ENCODE results near the gene CYBC1.

Gene CYBC1

DNA sequence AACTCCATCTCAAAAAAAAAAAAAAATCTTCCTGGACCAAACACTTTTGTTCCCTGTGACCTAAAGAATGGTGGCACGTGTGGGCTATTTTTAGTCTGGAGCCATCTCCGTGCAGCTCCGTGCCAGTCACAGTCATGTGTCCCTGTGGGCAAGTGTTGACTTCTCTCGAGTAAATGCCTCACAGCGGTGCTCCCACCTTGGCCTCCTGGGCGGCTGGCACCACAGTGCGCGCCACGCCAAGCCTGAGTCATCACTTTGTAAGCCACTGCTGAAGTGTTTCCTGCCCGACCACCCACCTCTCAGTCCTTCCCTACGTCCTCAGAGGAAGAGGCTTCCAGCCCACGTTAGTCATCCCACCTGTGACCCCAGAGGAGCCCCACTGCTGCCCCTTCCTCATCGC is 43.3 kb downstream of the CYBC1 start:
- no peak for FAIRE-seq

DNA sequence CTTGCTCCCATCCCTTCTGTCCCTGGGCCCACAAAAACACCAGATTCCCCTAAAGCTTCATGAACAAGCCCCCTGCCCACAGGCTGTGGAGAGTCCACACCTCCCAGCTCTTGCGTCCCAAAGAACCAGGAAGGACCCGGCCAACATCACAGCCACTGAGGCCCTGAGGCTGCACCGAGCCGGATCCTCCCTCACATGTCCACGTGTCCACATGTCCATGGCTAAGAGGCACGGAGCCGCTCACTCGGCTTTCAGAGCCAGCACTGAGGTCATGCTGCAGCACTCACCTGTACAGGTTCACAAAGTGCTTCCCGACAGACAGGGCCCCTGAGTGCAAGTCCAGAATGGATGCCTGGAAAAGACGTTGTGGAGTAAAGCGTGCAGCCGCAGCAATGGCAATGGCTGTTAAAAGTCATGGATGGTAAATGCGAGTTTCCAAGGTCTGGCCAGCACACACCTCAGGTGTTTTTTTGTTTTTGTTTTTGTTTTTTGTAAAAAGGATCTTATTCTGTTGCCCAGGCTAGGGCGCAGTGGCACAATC is 44.4 kb downstream of the CYBC1 start:
- FAIRE-seq, result no peak

DNA sequence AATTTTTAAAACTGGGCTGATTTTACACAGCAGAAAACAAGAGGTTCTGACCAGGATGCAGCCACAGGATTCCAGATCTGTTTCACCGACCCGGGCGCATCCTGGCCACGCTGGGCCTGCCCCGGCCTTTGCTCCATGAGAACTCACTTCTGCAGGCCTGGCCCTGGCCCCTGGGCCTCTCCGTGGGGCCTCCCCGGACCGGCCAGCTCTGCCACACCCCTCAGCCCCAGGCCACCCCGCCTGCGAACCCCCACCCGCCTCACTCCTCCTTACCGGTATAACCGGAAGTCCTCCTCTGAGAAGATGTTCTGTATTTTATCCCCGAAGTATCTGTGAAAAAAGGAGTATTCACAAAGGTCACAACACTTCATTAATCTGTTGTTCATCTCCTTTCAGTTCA is 45.5 kb downstream of the CYBC1 start:
- no peak for FAIRE-seq

DNA sequence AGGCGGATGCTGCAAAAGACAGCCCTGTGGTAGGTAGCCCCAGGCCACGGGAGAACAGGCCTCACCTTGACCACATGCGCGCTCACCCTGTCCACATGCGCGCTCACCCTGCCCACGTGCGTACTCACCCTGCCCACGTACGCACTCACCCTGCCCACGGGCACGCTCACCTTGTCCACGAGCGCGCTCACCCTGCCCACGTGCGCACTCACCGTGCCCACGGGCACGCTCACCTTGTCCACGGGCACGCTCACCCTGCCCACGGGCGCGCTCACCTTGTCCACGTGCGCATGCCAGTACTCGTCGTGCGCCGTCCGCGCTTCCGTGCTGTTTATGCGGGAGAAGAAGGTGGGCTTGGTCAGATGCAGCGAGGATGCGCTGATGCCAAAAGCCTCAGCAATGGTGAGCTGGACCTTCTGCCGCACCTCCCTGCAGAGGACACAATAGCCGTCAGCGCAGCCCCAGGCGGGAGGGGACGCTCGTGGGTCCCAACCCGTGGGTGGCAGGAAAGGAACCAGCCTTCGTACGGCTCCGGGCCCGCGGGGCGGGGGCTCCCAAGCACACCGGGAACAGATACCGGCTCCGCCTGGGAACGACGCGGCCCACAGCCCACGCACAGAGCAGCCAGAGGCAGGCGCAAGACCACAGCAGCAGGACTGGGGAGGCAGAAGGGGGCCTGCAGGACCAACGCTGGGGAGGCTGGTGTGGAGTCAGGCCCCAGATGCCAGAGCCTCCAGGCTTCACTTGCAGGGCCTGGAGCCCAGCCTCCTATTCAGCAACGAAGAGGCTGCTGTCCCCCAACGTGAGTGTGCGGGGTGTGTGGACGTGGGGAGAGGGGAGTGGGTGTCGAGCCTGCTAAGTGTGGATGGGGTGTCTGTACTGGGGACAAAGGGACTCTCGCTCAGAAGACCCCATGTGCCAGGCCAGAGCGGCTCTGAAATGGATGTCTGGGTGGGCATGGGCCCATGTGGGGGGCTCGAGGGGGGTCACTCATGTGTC is 46.6 kb downstream of the CYBC1 start:
- no peak for FAIRE-seq

DNA sequence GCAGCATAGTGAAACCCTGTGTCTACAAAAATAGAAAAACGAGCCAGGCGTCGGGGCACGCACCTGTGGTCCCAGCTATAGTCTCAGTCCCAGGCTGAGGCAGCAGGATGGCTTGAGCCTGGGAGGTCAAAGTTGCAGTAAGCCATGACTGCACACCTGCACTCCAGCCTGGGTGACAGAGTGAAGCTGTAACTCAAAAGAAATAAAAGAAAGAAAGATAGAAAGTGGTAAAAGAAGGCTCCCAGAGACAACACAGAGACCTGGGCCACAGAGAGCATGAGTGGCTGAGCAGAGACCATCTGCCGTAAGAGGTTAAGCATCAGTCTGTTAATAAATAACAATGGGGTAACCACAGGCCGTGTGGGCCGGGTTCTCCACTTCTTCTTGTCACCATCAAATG is 47.7 kb downstream of the CYBC1 start:
- FAIRE-seq, result no peak

DNA sequence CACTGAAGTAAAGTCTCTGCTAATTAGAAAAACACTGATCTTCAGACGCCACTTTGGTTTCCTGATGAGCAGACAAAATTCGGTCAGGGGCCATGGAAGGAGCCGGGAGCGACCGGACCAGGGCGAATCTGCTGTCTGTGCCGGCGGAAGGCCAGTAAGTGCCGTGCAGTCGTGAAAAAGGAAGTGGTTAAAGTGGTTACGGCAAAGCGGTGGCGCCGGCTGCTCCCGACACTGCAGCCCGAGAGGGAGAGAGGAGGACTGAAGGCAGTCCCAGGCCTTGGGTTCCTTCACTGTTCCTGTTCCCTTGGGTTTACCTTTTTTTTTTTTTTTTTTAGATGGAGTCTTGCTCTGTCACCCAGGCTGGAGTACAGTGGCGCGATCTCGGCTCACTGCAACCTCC is 49.7 kb downstream of the CYBC1 start:
- FAIRE-seq, result no peak

DNA sequence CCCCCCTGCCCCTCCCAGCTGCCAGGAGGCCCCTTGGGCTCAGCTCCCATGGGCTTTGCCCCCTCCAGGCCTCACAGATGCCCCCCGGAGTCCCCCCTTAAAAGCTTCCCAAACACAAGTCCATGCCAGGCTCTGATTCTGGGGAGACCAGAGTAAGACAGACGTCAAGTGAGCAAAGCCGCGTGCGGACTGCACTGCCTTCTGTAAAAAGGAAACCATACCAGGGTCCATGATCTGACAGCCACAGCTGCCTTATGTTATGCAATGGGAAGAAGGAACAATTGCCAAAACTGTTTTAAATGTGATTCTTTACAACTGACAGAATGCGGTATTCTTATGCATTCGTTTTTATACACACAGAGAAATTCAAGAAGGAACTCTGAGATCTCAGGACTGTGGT is 50.3 kb downstream of the CYBC1 start:
- FAIRE-seq, result no peak

DNA sequence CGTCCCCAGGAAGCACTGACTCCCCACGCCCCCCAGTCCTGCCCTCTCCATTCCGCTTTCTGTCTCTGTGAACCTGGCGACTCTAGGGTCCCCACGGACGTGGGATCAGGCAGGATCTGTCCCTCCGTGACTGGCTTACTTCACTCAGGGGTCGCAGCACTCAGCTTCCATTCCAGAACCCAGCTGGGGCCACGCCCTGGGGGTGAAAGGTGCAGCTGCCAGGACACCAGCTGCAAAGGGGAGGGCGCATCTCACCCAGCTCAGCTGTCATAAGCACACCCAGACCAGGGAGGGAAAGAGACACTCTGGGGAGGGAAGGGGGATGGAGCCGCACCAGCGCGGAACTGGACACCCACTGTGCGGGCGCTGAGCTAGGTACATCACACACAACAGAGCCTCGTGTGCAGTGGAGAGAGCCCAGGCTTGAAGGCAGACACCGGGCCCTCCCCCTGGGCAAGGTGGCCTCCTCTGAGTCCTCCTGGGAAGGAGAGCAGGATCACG is 50.9 kb downstream of the CYBC1 start:
- no peak for FAIRE-seq

DNA sequence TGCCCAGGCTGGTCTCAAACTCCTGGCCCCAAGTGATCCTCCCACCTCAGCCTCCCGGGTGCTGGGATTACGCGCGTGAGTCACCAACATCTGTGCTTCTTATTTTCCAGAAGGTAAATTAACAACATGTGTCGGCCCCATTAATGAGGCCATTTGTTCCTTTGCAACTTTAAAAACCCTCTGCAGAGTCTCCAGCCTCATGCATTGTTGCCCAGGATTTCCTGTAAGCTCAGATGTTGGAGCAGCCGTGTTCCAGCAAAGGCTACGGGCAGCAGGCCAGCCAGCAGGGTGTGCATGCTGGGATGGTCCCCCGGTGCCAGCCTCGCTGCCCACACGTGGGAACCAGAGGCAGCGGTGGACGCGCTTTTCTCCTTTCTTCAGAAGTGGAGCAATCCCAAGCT is 51.5 kb downstream of the CYBC1 start:
- FAIRE-seq, result no peak

DNA sequence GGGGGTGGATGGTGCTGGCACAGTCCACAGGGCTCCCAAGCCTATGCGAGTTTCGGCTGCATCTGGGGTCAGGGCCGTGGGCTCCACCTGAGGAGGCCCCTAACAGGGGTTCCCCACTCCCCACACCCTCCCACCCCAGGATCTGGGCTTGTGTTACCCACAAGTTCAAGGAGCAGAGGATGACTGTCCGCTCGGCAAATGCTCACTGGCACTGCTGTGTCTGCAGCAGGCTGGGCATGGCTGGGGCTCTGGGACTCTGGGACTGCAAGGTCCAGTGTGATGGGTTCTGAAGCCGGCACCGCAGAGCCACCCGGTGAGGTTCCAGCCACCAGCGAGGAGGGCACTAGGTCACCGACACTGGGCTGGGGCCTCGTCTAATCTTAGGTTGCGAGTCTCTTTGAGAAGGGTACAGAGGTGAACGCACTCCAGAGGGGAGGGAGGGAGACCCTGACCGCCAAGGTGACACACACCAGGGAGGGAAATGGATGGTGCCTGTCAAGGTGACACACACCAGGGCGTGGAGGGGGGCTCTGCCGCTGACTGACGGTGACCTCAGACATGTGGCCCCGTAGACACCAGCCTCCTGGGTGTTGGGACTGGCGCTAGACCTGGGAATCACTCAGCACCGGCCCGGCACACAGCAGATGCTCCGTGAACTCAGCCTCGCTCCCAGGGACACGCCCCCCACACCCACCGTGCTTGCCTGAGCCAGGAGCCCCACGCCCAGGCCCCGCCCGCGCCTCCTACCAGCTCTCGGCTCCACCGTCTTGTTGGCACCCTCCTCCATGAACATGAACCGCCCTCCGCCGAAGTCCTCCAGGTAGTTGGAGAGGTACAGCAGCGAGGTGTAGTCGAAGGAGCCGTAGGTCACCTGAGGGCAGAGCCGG is 52.9 kb downstream of the CYBC1 start:
- FAIRE-seq, result no peak

DNA sequence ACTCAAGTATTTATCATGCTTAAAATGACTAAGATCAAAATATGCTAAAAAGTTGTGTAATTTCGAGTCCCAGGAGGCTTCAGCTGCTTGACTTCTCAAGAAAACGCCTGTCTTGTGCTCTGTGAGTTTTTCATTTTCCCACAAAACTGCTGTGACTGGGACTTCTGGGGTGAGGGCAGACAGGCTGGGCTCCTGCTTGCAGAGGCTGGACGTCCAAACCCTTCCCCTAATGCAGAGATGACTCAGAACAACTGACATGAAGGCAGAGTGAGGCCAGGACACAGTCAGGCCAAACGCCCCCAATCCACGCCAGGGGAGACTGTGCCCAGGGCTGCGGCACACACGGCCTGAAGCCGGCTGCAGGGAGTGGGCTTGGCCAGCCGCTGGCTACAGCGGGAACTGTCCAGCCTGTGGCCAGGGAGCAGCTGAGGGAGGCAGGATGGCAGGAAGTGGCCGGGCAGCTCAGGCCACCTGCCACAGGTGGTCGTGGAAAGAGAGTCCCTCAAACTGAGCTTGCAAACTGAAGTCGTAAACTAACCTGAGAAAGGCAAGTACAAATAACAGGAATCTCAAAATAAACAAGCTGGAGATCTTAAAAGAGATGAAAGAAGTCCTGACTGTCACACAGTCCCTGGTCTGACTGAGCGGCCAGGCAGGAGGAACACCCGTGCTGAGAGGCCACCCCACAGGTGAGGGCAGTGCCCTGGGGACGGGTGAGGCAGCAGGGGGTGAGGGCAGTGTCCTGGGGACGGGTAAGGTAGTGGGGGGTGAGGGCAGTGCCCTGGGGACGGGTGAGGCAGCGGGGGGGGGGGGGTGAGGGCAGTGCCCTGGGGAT is 53.7 kb downstream of the CYBC1 start:
- no peak for FAIRE-seq

DNA sequence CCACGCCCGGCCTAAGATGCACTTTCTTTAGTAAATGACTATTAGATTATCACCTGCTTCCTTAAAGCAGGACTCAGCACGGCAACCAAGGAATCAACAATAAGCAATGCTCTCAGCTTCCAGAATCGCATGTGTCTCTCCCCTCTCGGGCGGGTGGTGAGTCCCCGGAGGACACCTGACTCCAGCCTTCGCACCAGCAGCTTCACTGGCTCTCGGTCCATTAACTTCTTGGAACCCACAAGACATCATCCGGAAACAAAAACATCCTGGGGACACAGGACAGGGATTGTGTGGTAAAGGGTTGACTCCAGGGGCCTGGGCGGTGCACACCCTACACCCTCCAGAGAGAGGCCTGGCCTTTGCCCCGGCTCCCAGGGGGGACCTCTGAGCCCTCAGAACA is 56.3 kb downstream of the CYBC1 start:
- no peak for FAIRE-seq

DNA sequence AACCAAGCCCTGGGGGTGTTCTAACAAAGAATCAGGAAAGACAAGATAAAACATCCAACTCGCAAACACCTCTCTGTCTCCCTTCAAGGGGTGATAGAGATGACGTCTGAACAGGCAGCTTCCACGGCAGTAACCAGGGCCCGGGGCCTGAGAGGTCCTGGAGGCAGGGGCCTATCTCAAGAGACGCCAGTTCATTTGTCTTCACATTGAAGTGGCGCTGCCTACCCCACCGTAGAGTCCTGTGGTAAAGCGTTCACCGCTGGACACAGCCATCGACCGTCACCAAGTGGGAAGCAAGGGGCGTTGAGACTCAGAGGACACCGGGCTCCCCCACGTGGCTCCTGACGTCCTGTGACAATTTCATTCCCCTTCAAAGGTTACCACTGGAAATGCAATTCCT is 57.6 kb downstream of the CYBC1 start:
- no peak for FAIRE-seq

Measured in colon (tissue), 2 donors.